CD4-positive, alpha-beta T cell treated with Interleukin-4 for 4 hours (primary cell): ENCODE measurements around the gene SND1.

ENCODE experiments used
- DNase-seq: peaks from one replicate; pipeline ENCODE4 v3.0.0-alpha.2; 2020

SND1 gene

GRCh38 chr7:127690337-127690736, 38.3 kb downstream of the SND1 start:
- DNase-seq: no peak

- DNase-seq: no peak
These were observed 38.8 kb downstream of the SND1 start for GRCh38 chr7:127690806-127691205.

- no peak for DNase-seq
These were observed 40.2 kb downstream of the SND1 start for GRCh38 chr7:127692200-127692599.

- no peak for DNase-seq
These were observed 47.9 kb downstream of the SND1 start for GRCh38 chr7:127699853-127700252.

- no peak for DNase-seq
These were observed 50.2 kb downstream of the SND1 start for GRCh38 chr7:127702052-127702652.

GRCh38 chr7:127702938-127703337, 50.9 kb downstream of the SND1 start:
- no peak for DNase-seq

- no peak for DNase-seq
These were observed 52.2 kb downstream of the SND1 start for GRCh38 chr7:127704211-127704610.

GRCh38 chr7:127705461-127705959, 53.5 kb downstream of the SND1 start:
- DNase-seq: no peak

GRCh38 chr7:127706766-127707165, 54.8 kb downstream of the SND1 start:
- DNase-seq: no peak

GRCh38 chr7:127708201-127708600, 56.2 kb downstream of the SND1 start:
- no peak for DNase-seq

GRCh38 chr7:127708788-127709187, 56.8 kb downstream of the SND1 start:
- peak; percentile 72 for DNase-seq

- DNase-seq: no peak
These were observed 58.6 kb downstream of the SND1 start for GRCh38 chr7:127710635-127711034.

- DNase-seq: no peak
These were observed 59.9 kb downstream of the SND1 start for GRCh38 chr7:127711872-127712271.

- no peak for DNase-seq
These were observed 61.0 kb downstream of the SND1 start for GRCh38 chr7:127713006-127713405.

- DNase-seq: no peak
These were observed 61.8 kb downstream of the SND1 start for GRCh38 chr7:127713758-127714157.

- no peak for DNase-seq
These were observed 63.3 kb downstream of the SND1 start for GRCh38 chr7:127715272-127715671.

GRCh38 chr7:127715901-127716300, 63.9 kb downstream of the SND1 start:
- DNase-seq: no peak

GRCh38 chr7:127717502-127718339, 65.7 kb downstream of the SND1 start:
- DNase-seq: no peak

- no peak for DNase-seq
These were observed 66.3 kb downstream of the SND1 start for GRCh38 chr7:127718340-127718679.

GRCh38 chr7:127726476-127726875, 74.5 kb downstream of the SND1 start:
- no peak for DNase-seq

- DNase-seq: no peak
These were observed 78.8 kb downstream of the SND1 start for GRCh38 chr7:127730658-127731276.

GRCh38 chr7:127731431-127732080, 79.6 kb downstream of the SND1 start:
- DNase-seq: no peak

GRCh38 chr7:127732306-127732705, 80.3 kb downstream of the SND1 start:
- no peak for DNase-seq

- no peak for DNase-seq
These were observed 82.0 kb downstream of the SND1 start for GRCh38 chr7:127733986-127734385.
